Activated CD8-positive, alpha-beta memory T cell treated with anti-CD3 and anti-CD28 coated beads, Interleukin-2, amount 50 U/mL, for 1 hour (primary cell): ENCODE data around the gene HCAR2.
"Not testable (repeated sequence)": the region's sequence is repeated elsewhere in the genome, so short reads cannot be mapped to it uniquely, and the experiment has no call there.

Experiments
- DNase-seq: peaks from one replicate; pipeline ENCODE4 v3.0.0-alpha.2; 2020; ENCODE audit errors: extremely low read depth

Gene HCAR2

DNA sequence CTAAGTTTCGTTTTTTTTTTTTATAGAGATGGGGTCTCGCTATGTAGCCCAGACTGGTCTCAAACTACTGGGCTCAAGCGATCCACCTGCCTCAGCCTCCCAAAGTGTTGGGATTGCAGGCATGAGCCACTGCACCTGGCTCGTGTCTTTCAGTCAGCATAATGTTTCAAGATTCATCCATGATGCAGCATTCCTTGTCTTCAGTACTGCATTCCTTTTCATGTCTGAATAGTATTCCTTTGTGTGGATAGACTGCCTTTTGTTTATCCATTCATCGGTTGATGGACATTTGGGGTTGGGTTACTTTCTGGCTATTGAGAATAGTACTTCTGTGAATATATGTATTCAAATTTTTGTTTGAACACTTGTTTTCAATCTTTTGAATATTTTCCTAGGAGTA lies 37.4 kb downstream of the HCAR2 start:
- DNase-seq: no peak

DNA sequence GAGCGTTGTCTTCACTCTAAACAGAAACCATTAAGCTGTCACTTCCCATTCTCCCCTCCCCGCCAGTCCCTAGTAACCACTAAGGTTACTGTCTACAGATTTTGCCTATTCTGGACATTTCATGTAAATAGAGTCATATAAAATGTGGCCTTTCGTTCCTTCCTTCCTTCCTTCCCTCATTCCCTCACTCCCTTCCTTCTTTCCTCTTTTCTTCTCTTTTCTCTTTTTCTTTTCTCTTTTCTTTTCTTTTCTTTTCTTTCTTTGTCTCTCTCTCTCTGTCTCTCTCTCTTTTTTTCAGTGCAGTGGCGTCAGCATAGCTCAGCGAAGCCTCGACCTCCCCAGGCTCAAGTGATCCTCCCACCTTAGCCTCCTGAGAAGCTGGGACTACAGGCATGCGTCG lies 37.8 kb downstream of the HCAR2 start:
- DNase-seq: no peak

DNA sequence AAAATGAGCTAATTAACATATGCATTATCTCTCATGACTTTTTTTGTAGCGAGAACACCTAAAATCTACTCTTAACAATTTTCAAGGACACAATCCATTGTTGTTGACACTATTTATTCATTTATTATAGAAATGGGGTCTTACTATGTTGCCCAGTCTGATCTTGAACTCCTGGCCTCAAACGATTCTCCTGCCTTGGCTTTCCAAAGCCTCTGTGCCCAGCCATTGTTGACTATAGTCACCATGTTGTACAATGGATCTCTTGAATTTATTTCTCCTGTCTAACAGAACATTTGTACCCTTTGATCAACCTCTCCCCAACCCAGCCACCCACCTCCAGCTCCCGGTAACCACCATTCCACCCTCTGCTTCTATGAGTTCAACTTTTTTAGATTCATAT lies 41.2 kb downstream of the HCAR2 start:
- no peak for DNase-seq

DNA sequence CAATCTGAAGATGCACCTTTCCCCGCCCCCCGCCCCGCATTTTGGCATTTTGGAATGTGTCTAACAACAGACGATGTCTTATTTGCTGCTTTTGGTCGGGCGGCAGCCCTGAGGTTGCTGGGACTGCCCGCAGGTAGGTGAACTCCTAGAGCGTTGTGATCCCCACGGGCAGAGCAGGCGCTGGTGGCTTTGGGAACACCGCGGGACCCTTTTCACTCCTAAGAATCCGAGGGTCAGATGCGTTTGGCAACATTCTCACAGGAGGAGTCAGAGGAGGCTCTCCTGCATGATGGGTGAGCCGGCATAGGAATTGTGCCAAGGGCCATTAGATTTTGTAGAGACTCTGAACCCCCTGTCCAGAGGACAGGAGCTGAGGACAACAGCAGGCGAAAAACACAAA lies 41.9 kb downstream of the HCAR2 start:
- no peak for DNase-seq

DNA sequence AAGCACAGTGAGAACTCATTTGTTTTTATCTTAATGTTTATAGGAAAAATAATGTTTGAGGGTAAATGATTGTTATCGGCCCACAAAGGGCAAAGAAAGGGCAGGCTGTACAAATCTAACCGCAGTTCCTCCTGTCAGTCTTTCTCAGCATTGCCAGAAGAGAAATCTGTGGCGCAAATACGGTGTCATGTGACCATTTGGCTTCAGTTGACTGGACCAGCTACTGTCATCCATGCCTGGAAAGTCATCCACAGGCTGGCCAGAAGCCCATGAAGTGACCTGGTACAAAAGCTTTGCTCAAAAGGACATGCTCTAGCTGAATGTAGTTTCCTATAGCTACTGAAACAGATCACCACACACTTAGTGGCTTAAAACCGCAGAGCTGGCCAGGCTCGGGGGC lies 43.6 kb downstream of the HCAR2 start:
- DNase-seq: no peak

DNA sequence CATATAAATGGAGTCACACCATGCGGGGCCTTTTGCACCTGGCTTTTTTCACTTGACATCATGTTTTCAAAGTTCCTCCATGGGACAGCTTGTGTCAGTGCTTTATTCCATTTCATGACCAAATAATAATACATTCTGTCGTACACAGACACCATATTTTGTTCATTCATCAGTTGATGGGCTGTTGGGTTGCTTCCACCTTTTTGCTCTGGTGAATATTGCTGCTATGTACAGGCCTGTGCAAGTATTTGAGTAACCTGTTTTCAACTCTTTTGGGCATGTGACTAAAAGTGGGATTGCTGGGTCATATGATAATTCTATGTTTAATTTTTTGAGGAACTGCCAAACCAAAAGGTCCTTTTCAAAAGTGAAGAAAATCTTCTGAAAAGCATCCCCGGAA lies 46.9 kb downstream of the HCAR2 start:
- no peak for DNase-seq

GRCh38 chr12:122653291-122653690 lies 49.9 kb downstream of the HCAR2 start:
- not testable (repeated sequence) for DNase-seq

- DNase-seq: no peak
These were observed 51.5 kb downstream of the HCAR2 start for GRCh38 chr12:122651520-122652224.
